ENCODE results near the gene HES6.

Gene HES6

DNA sequence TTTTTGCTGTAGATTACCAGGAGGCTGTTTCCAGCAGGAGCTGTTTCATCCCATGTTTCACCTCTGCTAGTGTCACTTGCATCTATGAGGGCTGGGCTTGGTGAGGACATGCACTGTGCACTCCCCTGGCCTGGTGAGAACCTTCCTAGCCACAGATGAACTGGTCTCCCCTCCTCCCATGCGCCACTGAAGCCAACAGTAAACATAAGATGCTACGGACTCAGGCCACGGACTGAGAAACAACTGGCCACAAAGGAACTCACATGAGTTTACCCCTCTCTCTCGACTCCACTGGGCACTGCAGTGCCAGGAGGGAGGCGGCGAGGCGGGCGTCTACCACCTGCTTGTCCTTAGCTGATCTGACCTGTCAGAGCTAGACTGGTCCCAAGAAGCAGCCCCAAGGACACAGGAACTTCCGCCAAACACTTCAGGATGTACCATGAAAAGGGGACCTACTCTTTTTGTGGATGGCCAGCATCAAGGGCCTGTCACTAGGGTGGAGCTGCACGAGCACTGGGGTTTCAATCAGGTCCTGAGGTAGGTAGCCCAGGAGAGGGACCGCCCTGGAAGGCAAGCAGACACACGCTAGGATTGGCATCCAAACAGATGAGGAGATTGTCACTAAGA lies 22.8 kb upstream of the HES6 start:
- Histone ChIP-seq H3K4me3 (ENCODE audit: insufficient read depth, low read depth, low read length) (no peak overlapping the region), H3K36me3 (ENCODE audit: control insufficient read depth, insufficient read depth, low read length) (peaks cover 3% of the 10 kb centered on the region)

DNA sequence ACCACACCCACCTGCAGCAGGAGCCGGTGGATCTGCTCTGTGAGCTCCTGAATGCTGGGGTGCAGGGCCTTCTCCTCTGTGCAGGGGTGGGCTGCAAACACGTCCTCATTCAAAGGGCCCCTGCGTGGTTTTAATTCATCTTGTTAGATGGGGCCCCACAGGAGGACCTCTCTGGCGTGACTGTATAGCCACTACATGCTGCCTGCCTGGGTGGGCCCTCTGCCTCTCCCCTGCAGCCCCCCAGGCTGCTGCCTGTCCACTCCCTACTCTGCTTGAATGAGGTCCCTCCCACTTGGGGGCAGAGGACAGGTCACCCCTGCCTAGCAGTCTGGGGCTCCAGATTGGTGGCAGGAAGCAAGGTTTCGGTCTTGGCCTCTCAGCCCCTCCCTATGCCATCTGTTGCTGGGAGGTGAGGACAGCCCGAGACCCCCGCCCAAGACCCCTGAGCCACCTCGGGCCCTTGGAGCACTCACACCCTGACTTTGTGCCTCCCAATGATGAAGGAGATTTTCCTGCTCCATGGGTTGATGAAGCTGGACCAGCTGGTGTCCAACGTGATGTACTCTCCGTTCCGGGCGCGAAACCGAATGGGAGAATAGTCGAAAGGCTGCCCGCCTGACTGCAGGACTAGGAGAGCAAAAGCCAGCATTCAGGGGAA lies 22.0 kb upstream of the HES6 start:
- Histone ChIP-seq H3K4me3 (ENCODE audit: insufficient read depth, low read depth, low read length) (no peak overlapping the region), H3K4me1 (ENCODE audit: control insufficient read depth, insufficient read depth, low read length) (peaks cover 3% of the 10 kb centered on the region), H3K36me3 (ENCODE audit: control insufficient read depth, insufficient read depth, low read length) (peaks cover 3% of the 10 kb centered on the region), H3K9me3 (ENCODE audit: control insufficient read depth, low read length) (no peaks in the 10 kb centered on the region), H3K27me3 (ENCODE audit: control insufficient read depth, insufficient read depth, low read length, poor library complexity, severe bottlenecking) (no peaks in the 10 kb centered on the region), H3K27ac (ENCODE audit: insufficient read depth, low read depth, low read length, poor library complexity, severe bottlenecking) (no peak overlapping the region)
- 93 to 94% methylated on average over 16 of the region's 16 CpGs for WGBS, 2 experiments

More for the DNA sequence above, 22.8 kb upstream of the HES6 start:
- Histone ChIP-seq H3K9me3 (ENCODE audit: control insufficient read depth, low read length) (no peaks in the 10 kb centered on the region), H3K27ac (ENCODE audit: insufficient read depth, low read depth, low read length, poor library complexity, severe bottlenecking) (no peak overlapping the region), H3K27me3 (ENCODE audit: control insufficient read depth, insufficient read depth, low read length, poor library complexity, severe bottlenecking) (no peaks in the 10 kb centered on the region), H3K4me1 (ENCODE audit: control insufficient read depth, insufficient read depth, low read length) (peaks cover 3% of the 10 kb centered on the region)
- 94 to 98% methylated on average over 12 of the region's 12 CpGs for WGBS, 2 experiments

DNA sequence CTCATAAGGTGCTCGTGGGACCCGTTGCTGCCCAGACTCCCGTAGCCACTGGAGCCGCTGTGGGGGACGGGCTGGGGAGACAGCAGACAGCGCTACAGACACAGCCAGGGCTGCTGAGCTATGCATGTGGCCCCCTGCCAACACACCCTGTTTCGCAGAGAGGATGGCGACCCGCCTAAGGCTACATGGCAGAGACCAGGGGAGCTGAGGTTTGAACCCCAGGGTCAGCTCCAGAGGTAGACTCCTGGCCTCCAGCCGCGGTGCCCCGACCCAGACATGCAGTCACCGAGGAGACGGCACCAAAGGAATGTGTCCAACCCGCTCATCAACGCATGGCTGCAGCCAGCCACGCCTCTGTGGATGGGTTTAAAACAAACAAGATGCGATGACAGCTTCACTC lies 21.0 kb upstream of the HES6 start:
- Histone ChIP-seq H3K4me1 (ENCODE audit: control insufficient read depth, insufficient read depth, low read length) (peaks cover 3% of the 10 kb centered on the region), H3K27me3 (ENCODE audit: control insufficient read depth, insufficient read depth, low read length, poor library complexity, severe bottlenecking) (no peaks in the 10 kb centered on the region), H3K36me3 (ENCODE audit: control insufficient read depth, insufficient read depth, low read length) (peaks cover 3% of the 10 kb centered on the region), H3K27ac (ENCODE audit: insufficient read depth, low read depth, low read length, poor library complexity, severe bottlenecking) (no peak overlapping the region), H3K9me3 (ENCODE audit: control insufficient read depth, low read length) (no peaks in the 10 kb centered on the region), H3K4me3 (ENCODE audit: insufficient read depth, low read depth, low read length) (no peak overlapping the region)
- 91 to 92% methylated on average over 18 of the region's 18 CpGs for WGBS, 2 experiments

DNA sequence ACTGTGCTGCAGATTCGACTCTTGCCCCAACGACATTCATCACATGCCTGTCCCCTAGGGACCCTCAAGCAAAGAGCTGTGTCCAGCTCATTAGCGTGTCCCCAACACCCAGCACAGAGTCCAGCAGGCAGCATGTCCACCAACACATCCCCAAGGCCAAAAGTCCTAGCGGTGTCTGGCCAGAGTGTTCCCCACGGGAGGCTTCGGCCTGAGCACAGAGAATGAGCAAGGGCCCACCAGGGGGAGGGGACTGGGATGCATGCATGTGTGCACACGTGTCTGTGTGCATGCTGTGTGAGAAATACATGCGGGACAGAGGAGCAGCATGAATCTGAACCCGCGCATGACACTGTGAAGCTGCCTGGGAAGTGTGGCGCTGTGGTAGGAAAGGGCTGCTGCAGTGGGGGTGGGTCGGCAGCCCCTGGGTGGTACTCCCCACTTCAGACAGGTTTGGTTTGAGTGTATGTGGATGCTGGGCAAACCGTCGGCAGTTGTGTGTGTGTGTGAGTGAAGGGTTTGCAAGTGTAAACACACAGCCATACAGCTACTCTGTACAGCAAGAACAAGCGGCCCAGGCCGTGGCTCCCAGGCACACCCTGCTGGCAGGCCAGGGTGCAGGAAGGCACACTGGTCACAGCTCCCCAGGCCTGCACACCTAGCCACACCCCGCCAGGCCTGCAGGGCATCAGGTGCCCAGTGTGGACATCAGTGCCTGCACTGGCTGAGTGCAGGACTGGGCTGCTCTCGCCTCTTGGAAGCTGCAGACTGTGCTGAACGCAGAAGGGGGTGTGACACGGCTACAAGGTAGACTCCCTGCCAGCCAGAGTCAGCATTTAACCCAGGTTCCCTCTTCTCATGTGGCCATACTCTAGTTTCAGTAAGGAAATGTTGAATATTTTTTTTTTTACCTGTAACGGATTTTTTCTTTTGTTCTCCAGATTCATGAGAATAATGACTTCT lies 19.5 kb upstream of the HES6 start:
- H3K4me1 ChIP-seq (ENCODE audit: control insufficient read depth, insufficient read depth, low read length) = peaks cover 3% of the 10 kb centered on the region
- peaks cover 3% of the 10 kb centered on the region for H3K36me3 ChIP-seq (ENCODE audit: control insufficient read depth, insufficient read depth, low read length)
- no peak overlapping the region for H3K4me3 ChIP-seq (ENCODE audit: insufficient read depth, low read depth, low read length)
- H3K27me3 ChIP-seq (ENCODE audit: control insufficient read depth, insufficient read depth, low read length, poor library complexity, severe bottlenecking) = no peaks in the 10 kb centered on the region
- 95 to 97% methylated on average over 20 to 21 of the region's 21 CpGs for WGBS, 2 experiments
- H3K9me3 ChIP-seq (ENCODE audit: control insufficient read depth, low read length) = no peaks in the 10 kb centered on the region
- no peak overlapping the region for H3K27ac ChIP-seq (ENCODE audit: insufficient read depth, low read depth, low read length, poor library complexity, severe bottlenecking)

DNA sequence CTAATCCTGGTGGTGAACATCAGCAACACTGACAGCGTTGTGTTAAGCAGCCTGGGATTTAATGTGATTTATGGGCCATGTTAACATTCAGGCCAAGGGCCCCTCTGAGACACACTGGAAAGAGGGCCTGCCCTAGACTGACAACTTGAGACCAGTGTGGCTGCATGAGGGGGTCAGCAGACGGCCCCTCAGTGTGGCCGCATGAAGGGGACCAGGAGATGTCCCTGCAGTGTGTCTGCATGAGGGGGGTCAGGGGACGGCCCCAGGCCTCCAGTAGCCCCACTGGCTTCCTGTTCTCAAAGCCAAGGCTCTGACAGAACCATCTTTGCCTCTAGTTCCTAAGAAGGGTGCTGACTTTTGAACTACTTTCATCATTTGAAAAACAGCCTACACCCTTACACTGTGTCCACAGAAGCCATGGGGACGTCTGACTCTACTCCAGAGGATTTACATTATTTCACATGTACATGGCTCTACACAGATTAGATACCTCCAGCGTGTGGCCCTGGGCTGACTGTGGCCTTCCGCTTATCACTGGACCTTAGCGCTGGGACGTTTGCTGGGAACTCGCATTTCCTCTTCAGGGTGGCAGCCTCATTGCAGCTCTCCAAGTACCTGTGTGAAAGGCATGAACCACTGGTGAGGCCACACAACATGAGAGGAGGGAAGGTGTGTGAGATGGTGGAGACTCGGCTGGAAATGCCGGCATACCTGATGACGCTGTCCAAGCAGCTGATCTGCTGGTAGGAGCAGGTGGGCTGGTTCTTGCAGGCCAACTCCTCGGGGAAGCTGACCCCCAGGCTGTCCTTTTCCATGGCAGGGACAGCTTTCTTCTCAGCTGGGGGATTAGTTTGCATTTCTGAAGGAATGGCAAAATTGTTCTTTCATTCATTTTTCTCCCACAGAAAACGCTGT lies 18.2 kb upstream of the HES6 start:
- Histone ChIP-seq H3K4me3 (ENCODE audit: insufficient read depth, low read depth, low read length) (no peak overlapping the region), H3K4me1 (ENCODE audit: control insufficient read depth, insufficient read depth, low read length) (peaks cover 3% of the 10 kb centered on the region), H3K27ac (ENCODE audit: insufficient read depth, low read depth, low read length, poor library complexity, severe bottlenecking) (no peak overlapping the region), H3K36me3 (ENCODE audit: control insufficient read depth, insufficient read depth, low read length) (peaks cover 3% of the 10 kb centered on the region), H3K9me3 (ENCODE audit: control insufficient read depth, low read length) (no peaks in the 10 kb centered on the region), H3K27me3 (ENCODE audit: control insufficient read depth, insufficient read depth, low read length, poor library complexity, severe bottlenecking) (no peaks in the 10 kb centered on the region)
- WGBS, 2 experiments = 94 to 95% methylated on average over 15 of the region's 15 CpGs

DNA sequence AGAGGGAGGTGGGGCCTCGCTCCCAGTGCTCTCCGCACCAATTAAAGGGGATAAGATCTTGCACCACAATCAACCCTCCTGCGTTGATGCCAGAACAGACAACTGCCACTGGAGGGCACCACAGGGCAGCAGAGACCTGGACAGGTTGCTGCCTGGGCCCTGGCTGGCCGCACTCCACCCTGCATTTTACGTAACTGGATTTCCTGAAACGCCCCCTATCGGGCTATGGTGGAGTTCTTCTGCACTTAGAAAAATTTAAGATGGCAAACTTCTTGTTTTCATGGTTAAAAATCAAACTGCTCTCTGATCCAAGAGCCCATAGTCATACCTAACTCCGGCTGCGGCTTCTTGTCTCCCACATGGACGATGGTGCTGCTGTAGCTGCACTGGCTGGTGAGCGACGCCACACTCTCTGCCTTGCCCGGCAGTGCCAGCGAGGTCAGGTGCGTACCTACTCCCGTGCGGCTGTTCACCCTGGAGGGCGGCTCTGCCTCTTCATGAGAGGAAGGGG lies 16.8 kb upstream of the HES6 start:
- WGBS, 2 experiments = 56 to 57% methylated on average over 18 of the region's 18 CpGs
- Histone ChIP-seq H3K36me3 (ENCODE audit: control insufficient read depth, insufficient read depth, low read length) (peaks cover 3% of the 10 kb centered on the region), H3K27ac (ENCODE audit: insufficient read depth, low read depth, low read length, poor library complexity, severe bottlenecking) (no peak overlapping the region), H3K4me3 (ENCODE audit: insufficient read depth, low read depth, low read length) (no peak overlapping the region), H3K4me1 (ENCODE audit: control insufficient read depth, insufficient read depth, low read length) (peaks cover 3% of the 10 kb centered on the region), H3K9me3 (ENCODE audit: control insufficient read depth, low read length) (no peaks in the 10 kb centered on the region), H3K27me3 (ENCODE audit: control insufficient read depth, insufficient read depth, low read length, poor library complexity, severe bottlenecking) (no peaks in the 10 kb centered on the region)

DNA sequence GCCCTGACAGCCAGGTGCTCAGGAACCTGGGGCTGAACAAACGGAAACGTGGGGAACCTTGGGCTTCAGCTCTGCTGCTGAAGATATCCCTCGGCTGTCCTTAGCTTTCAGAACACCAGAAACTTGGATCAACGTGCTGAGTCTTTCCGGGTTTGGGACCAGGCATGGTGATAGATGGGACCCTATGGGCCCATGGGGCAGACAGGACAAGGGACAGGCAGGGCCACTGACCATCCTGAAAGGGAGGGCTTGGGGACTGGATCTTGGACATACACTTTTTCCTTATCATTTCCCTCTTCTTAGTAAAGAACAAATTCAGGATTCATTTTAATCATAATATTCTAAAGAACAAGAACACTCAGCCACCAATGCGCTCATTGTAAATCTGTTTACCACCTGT lies 16.3 kb upstream of the HES6 start:
- Histone ChIP-seq H3K36me3 (ENCODE audit: control insufficient read depth, insufficient read depth, low read length) (peaks cover 3% of the 10 kb centered on the region), H3K27ac (ENCODE audit: insufficient read depth, low read depth, low read length, poor library complexity, severe bottlenecking) (no peak overlapping the region), H3K9me3 (ENCODE audit: control insufficient read depth, low read length) (no peaks in the 10 kb centered on the region), H3K4me3 (ENCODE audit: insufficient read depth, low read depth, low read length) (no peak overlapping the region), H3K4me1 (ENCODE audit: control insufficient read depth, insufficient read depth, low read length) (peaks cover under 1% of the 10 kb centered on the region), H3K27me3 (ENCODE audit: control insufficient read depth, insufficient read depth, low read length, poor library complexity, severe bottlenecking) (no peaks in the 10 kb centered on the region)
- WGBS, 2 experiments = 92% methylated on average over 6 of the region's 6 CpGs

DNA sequence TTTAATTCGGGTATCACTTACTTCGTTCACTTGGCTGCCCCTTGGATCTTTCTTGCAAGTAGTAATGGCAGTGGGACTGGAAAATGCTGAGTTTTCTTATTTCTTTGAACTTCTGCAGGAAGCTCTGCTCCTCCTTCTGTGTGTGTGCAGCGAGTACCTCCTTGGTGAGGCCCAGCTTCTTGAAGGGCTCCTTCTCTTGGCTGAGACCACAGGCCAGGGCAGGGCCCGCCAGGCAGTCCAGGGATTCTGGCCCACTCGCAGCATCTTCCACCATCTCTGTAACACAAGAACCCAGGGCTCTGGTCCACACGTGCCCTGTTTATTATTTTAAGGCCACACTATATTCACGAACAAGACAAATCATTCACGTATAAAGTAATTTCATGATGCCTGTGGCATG lies 15.8 kb upstream of the HES6 start:
- Histone ChIP-seq H3K27me3 (ENCODE audit: control insufficient read depth, insufficient read depth, low read length, poor library complexity, severe bottlenecking) (no peaks in the 10 kb centered on the region), H3K9me3 (ENCODE audit: control insufficient read depth, low read length) (no peaks in the 10 kb centered on the region), H3K27ac (ENCODE audit: insufficient read depth, low read depth, low read length, poor library complexity, severe bottlenecking) (no peak overlapping the region), H3K36me3 (ENCODE audit: control insufficient read depth, insufficient read depth, low read length) (peaks cover 3% of the 10 kb centered on the region), H3K4me3 (ENCODE audit: insufficient read depth, low read depth, low read length) (no peak overlapping the region), H3K4me1 (ENCODE audit: control insufficient read depth, insufficient read depth, low read length) (no peaks in the 10 kb centered on the region)
- WGBS, 2 experiments = 94 to 96% methylated on average over 8 of the region's 8 CpGs

DNA sequence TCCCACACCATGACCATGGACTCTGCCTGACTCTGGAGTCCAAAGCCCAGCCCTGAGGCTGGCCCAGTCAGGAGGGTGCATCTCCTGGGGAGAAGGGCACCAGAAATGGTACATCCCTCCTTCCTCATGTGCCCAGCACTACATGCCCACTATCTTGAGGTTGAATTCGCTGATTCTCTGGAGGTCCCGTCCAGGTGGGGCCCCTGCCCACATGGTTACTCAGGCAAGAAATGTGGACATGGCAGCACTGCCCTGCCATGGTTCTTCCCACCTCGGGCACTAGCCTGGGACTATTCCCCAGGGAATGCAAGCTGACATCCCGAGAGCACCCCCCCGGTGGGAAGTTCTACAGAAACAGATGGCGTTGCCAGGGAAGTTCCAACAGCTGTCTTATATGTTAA lies 15.3 kb upstream of the HES6 start:
- H3K27me3 ChIP-seq (ENCODE audit: control insufficient read depth, insufficient read depth, low read length, poor library complexity, severe bottlenecking) = no peaks in the 10 kb centered on the region
- no peaks in the 10 kb centered on the region for H3K9me3 ChIP-seq (ENCODE audit: control insufficient read depth, low read length)
- H3K36me3 ChIP-seq (ENCODE audit: control insufficient read depth, insufficient read depth, low read length) = peaks cover 3% of the 10 kb centered on the region
- H3K4me3 ChIP-seq (ENCODE audit: insufficient read depth, low read depth, low read length) = no peak overlapping the region
- no peak overlapping the region for H3K27ac ChIP-seq (ENCODE audit: insufficient read depth, low read depth, low read length, poor library complexity, severe bottlenecking)
- WGBS, 2 experiments = 94 to 95% methylated on average over 6 of the region's 6 CpGs
- H3K4me1 ChIP-seq (ENCODE audit: control insufficient read depth, insufficient read depth, low read length) = no peaks in the 10 kb centered on the region
